Right lobe of liver (tissue), 6 donors: ENCODE results near the gene TMEM255A. TPM values are rescaled to one million over a fixed set of nuclear protein-coding genes. Genes with fewer than 3 reads are reported as not detected.

ENCODE experiments used
- ATAC-seq, 4 donors: fragments of 200-7000 bp; cut with Tn5 transposase; one replicate each; pipeline ENCODE4 v1.9.1; 2020; ENCODE audit warnings: mild to moderate bottlenecking in 4 of 4, moderate library complexity in 4 of 4
- DNase-seq, 3 donors: peaks; one replicate each; pipeline ENCODE4 v3.0.0-alpha.2; 2020
- H3K27ac ChIP-seq, 3 donors: fragments of 200-600 bp; one replicate each; pipeline ENCODE4 v1.8.0; 2022
- H3K27me3 ChIP-seq, 2 donors: fragments of 200-600 bp; one replicate each; pipeline ENCODE4 v1.8.0; 2022
- H3K36me3 ChIP-seq, 4 donors: fragments of 200-600 bp; sonication (generic) in 1 of 4; one replicate each; pipeline versions ENCODE4 v1.5.1 to v1.8.0; 2017 to 2022; ENCODE audit warnings: control low read depth in 1 of 4
- H3K4me1 ChIP-seq, 4 donors: fragments of 200-600 bp; sonication (generic) in 1 of 4; one replicate each; pipeline versions ENCODE4 v1.5.1 to v1.8.0; 2017 to 2022; ENCODE audit warnings: control low read depth in 1 of 4
- H3K4me3 ChIP-seq, 3 donors: fragments of 200-600 bp; one replicate each; pipeline ENCODE4 v1.8.0; 2022
- H3K9me3 ChIP-seq, 4 donors: fragments of 200-600 bp; sonication (generic) in 1 of 4; one replicate each; pipeline versions ENCODE4 v1.5.1 to v1.8.0; 2017 to 2022; ENCODE audit warnings: control low read depth in 1 of 4
- POLR2A ChIP-seq: fragments of 450-650 bp; IDR thresholded peaks from one replicate; pipeline ENCODE4 v1.6.1; 2017; ENCODE audit warnings: antibody characterized with exemption, mild to moderate bottlenecking
- WGBS: methylation state at CpG from one replicate; pipeline ENCODE4 v1.1.6; 2018; ENCODE audit warnings: low coverage, low lambda C conversion rate; ENCODE audit not compliant: insufficient coverage; ENCODE audit errors: missing lambda C conversion rate; 5-methylcytosine and 5-hydroxymethylcytosine counted together
- intact Hi-C, 2 donors: fragments of 100-400 bp; cut with DNase I; formaldehyde crosslinking; loops; one replicate each; pipeline versions ENCODE4 v1.11.2 to v1.14.1; 2022
- total RNA-seq, 6 experiments: library from RNA; depleted of rRNA in 2 of 6; stranded (reverse); fragments of >200 nt in 2 of 6; fragmentation: NEBNext Ultra II Directional in 3 of 6; extraction: Animal tissue kit (Norgen Biotek cat#: 25700) in 3 of 6; gene quantifications; one replicate each; pipeline versions ENCODE4 v1.1.0 to v1.2.4, GENCODE V29; 2016 to 2023
- TF ChIP-seq, protein P1 (sequence below), 4 donors: fragments of 200-600 bp in 3 of 4; fragments of 450-650 bp in 1 of 4; IDR thresholded peaks; one replicate each; pipeline versions ENCODE4 v1.5.1 to v1.8.0; 2016 to 2022; ENCODE audit warnings: antibody characterized with exemption in 4 of 4, mild to moderate bottlenecking in 2 of 4
- donor health status: DM: no; HTN: yes; CAD: no.
- donor health status: DM: no; HTN: no; CAD: no.
- donor health status: DM: no; HTN: no; CAD: no.
- donor health status: DM: no; HTN: yes; CAD: no.
- donor health status: DM: no; HTN: yes; CAD: no.

TMEM255A gene
- total RNA-seq, 6 experiments from 2014 or later: 0.25 to 0.37 (median 0.33) TPM; not detected in 3

GRCh38 chrX:120334151-120334550 lies 22.9 kb upstream of the TMEM255A start:
- no peaks in the 10 kb centered on the region for H3K4me1 ChIP-seq
- peaks cover 0 to 12% (median 1%) of the 10 kb centered on the region in 4 donors for H3K9me3 ChIP-seq
- no peaks in the 10 kb centered on the region for H3K36me3 ChIP-seq
- intact Hi-C loops: no loop called here
- no peaks in the 10 kb centered on the region for H3K27me3 ChIP-seq
- no peak overlapping the region for H3K27ac ChIP-seq
- no peak for ATAC-seq
- no peak for TF ChIP-seq POLR2A
- TF ChIP-seq, protein P1, sequence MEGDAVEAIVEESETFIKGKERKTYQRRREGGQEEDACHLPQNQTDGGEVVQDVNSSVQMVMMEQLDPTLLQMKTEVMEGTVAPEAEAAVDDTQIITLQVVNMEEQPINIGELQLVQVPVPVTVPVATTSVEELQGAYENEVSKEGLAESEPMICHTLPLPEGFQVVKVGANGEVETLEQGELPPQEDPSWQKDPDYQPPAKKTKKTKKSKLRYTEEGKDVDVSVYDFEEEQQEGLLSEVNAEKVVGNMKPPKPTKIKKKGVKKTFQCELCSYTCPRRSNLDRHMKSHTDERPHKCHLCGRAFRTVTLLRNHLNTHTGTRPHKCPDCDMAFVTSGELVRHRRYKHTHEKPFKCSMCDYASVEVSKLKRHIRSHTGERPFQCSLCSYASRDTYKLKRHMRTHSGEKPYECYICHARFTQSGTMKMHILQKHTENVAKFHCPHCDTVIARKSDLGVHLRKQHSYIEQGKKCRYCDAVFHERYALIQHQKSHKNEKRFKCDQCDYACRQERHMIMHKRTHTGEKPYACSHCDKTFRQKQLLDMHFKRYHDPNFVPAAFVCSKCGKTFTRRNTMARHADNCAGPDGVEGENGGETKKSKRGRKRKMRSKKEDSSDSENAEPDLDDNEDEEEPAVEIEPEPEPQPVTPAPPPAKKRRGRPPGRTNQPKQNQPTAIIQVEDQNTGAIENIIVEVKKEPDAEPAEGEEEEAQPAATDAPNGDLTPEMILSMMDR (IDR thresholded peaks at IDR 0.05): no peak
- no peak for DNase-seq
- H3K4me3 ChIP-seq: no peak overlapping the region
- 11% methylated on average over 2 of the region's 2 CpGs for WGBS

- H3K9me3 ChIP-seq: peaks cover 0 to 12% (median 1%) of the 10 kb centered on the region in 4 donors
Observed at GRCh38 chrX:120332394-120332793, 21.1 kb upstream of the TMEM255A start.

DNA sequence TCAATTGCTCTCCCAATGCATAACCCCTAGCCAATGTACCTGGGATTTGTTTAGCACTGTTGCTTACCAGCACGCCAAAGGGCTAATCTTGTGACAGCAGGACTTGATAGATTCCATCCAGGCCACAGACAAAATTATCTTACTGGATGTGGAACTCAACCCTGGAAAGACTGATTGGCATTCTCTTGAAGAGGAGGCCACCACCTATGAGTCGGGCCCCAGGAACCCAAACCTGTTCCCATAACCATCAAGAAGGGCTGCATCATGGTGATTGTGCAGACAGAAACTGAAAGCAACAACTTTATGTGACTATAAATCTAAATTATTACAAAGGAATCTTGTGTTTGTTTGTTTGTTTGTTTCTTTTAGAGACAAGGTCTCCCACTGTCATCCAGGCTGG lies 19.9 kb upstream of the TMEM255A start:
- no peaks in the 10 kb centered on the region for H3K4me1 ChIP-seq
- WGBS: 57% methylated on average over 1 of the region's 2 CpGs
- peaks cover 0 to under 1% (median 0%) of the 10 kb centered on the region in 4 donors for H3K9me3 ChIP-seq
- TF ChIP-seq, protein P1 (IDR thresholded peaks at IDR 0.05): no peak
- TF ChIP-seq POLR2A: no peak
- no peaks in the 10 kb centered on the region for H3K27me3 ChIP-seq
- no peak overlapping the region for H3K4me3 ChIP-seq
- H3K27ac ChIP-seq: no peak overlapping the region
- H3K36me3 ChIP-seq: no peaks in the 10 kb centered on the region
- ATAC-seq (no peak), DNase-seq (no peak)
- intact Hi-C loops: no loop called here

More at GRCh38 chrX:120332394-120332793, 21.1 kb upstream of the TMEM255A start:
- H3K27ac ChIP-seq: no peak overlapping the region
- ATAC-seq: no peak
- intact Hi-C loops: no loop called here
- no peaks in the 10 kb centered on the region for H3K36me3 ChIP-seq
- no peaks in the 10 kb centered on the region for H3K27me3 ChIP-seq
- H3K4me3 ChIP-seq: no peak overlapping the region
- H3K4me1 ChIP-seq: no peaks in the 10 kb centered on the region
- 44% methylated on average over 1 of the region's 1 CpG for WGBS
- TF ChIP-seq, protein P1 (IDR thresholded peaks at IDR 0.05): no peak
- no peak for TF ChIP-seq POLR2A
- DNase-seq: no peak

- no peak for TF ChIP-seq POLR2A
- TF ChIP-seq, protein P1 (IDR thresholded peaks at IDR 0.05): no peak
- WGBS: 64% methylated on average over 3 of the region's 4 CpGs
- H3K27ac ChIP-seq: no peak overlapping the region
- peaks cover 0 to 14% of the 10 kb centered on the region in 2 donors for H3K27me3 ChIP-seq
- no peaks in the 10 kb centered on the region for H3K36me3 ChIP-seq
- no peaks in the 10 kb centered on the region for H3K9me3 ChIP-seq
- intact Hi-C loops: no loop called here
- no peak for ATAC-seq
- no peak for DNase-seq
- no peaks in the 10 kb centered on the region for H3K4me1 ChIP-seq
- no peak overlapping the region for H3K4me3 ChIP-seq
Observed at GRCh38 chrX:120321520-120322281, 10.4 kb upstream of the TMEM255A start.
